Measurements from ENCODE around the gene PSMD9. TPM values are rescaled to one million over a fixed set of nuclear protein-coding genes. Genes with fewer than 3 reads are reported as not detected.

Gene PSMD9
- total RNA-seq, 4 donors from 2014 or later: 31.1 to 92.7 (median 61.1) TPM

DNA sequence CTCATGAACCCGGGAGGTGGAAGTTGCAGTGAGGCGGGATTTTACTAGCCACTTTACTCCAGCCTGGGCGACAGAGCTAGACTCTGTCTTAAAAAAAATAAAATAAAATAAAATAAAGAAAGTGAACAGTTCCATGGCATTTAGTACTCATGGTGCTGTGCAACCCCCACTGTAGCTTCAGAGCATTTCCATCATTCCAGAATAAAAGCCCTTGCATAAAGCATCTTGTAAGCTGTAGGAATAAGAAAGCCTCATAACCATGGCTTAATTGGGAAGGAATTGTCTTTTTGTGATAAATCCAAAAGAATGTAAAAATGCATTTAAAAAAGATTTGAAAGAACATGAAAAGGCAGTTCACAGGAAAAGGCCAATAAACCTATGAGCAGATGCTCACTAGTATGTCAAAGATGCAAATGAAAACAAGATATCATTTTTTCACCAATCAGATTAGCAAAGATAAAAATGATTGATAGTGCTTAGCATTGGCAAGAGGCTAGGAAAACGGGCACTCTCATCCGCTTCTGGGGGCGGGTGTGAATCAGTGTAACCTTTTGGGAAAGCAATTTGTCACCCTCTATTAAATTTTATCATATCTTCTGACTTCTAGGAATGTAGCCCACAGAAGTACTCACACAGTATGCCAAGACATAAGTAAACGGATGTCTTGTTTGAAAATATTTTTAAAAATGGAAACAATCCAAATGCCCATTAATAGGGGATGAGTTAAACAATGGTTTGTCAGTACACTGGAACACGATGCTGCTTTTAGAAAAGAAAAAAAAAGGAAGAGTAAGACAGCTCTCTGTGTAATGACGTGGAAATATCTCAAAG lies 76.4 kb downstream of the PSMD9 start:
- TF ChIP-seq, protein P1, sequence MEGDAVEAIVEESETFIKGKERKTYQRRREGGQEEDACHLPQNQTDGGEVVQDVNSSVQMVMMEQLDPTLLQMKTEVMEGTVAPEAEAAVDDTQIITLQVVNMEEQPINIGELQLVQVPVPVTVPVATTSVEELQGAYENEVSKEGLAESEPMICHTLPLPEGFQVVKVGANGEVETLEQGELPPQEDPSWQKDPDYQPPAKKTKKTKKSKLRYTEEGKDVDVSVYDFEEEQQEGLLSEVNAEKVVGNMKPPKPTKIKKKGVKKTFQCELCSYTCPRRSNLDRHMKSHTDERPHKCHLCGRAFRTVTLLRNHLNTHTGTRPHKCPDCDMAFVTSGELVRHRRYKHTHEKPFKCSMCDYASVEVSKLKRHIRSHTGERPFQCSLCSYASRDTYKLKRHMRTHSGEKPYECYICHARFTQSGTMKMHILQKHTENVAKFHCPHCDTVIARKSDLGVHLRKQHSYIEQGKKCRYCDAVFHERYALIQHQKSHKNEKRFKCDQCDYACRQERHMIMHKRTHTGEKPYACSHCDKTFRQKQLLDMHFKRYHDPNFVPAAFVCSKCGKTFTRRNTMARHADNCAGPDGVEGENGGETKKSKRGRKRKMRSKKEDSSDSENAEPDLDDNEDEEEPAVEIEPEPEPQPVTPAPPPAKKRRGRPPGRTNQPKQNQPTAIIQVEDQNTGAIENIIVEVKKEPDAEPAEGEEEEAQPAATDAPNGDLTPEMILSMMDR (IDR thresholded peaks at IDR 0.05; ENCODE audit: low read depth): no peak

DNA sequence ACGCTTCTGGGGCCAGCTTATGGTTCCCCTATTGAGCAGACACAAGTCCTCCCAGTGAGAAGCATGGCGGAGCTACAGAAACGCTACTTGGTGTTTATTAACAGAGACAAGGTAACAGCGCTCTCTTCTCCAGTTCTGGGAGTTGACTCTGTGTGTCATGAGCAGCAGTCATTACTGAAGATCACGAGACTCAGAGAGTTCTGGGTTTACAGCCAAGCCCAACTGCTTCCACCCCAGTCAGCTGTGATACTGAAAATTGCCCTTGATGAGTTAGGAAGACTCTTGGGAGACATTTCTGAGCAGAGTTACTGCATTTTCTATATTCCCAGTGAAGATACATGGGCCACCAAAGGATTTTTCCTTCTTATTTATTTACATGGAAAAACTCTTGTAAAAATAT lies 78.4 kb downstream of the PSMD9 start:
- TF ChIP-seq, protein P1 (IDR thresholded peaks at IDR 0.05; ENCODE audit: low read depth): no peak

Small RNAs within 50 kb of the gene (small RNA-seq; reads per million reads assigned to genes)
- gene AC069503.3: not detected
- gene RF00017: not detected
- not detected for gene RNU7-170P

Other genes with a start within 250 kb of the PSMD9 start
- gene MORN3, start 219.1 kb upstream of the PSMD9 start, total RNA-seq: 1 to 10 TPM in 1 of 4 donors, not detected in 3; 1.3 TPM
- gene TMEM120B, start 176.0 kb upstream of the PSMD9 start, total RNA-seq: 10 to 100 TPM in 1 of 4 donors, 1 to 10 TPM in 3; 2.7 to 15.4 (median 3.2) TPM
- 10 to 100 TPM in 2 of 4 donors, 1 to 10 TPM in 2; 1.6 to 17.0 (median 11.4) TPM for gene RHOF, start 95.1 kb upstream of the PSMD9 start, total RNA-seq
- gene SETD1B, start 84.8 kb upstream of the PSMD9 start, total RNA-seq: 10 to 100 TPM in 1 of 4 donors, 1 to 10 TPM in 3; 3.7 to 14.7 (median 6.4) TPM
- gene HPD, start 29.9 kb upstream of the PSMD9 start, total RNA-seq: under 1 TPM; 0.34 to 0.94 (median 0.74) TPM
- gene CFAP251, start 29.8 kb downstream of the PSMD9 start, total RNA-seq: 10 to 100 TPM in 2 of 4 donors, 1 to 10 TPM in 2; 4.6 to 18.5 (median 9.6) TPM
- gene BCL7A, start 133.1 kb downstream of the PSMD9 start, total RNA-seq: 1 to 10 TPM; 2.1 to 7.3 (median 3.7) TPM
- 10 to 100 TPM; 19.8 to 37.1 (median 21.4) TPM for gene MLXIP, start 190.0 kb downstream of the PSMD9 start, total RNA-seq